Pancreas (tissue), 10 donors: ENCODE results near the gene CEP164. TPM values are rescaled to one million over a fixed set of nuclear protein-coding genes. Genes with fewer than 3 reads are reported as not detected.

Experiments used
- ATAC-seq, 4 donors: fragments of 200-7000 bp; cut with Tn5 transposase; one replicate each; pipeline versions ENCODE4 v1.8.0 to v1.9.1; 2020; ENCODE audit warnings: mild to moderate bottlenecking in 4 of 4, moderate library complexity in 4 of 4
- DNase-seq, 6 donors: peaks; one replicate each; pipeline ENCODE4 v3.0.0-alpha.2; 2020
- FAIRE-seq: peaks from 2 replicates; lab custom pipeline; 2012; peaks lifted over from hg19 to GRCh38; lab: Jason Lieb, UNC
- H3K27ac ChIP-seq, 4 donors: fragments of 200-600 bp; sonication (generic); 1 replicate in 3 of 4; 2 replicates in 1 of 4; pipeline versions ENCODE4 v1.5.0 to v1.8.0; 2020
- H3K27me3 ChIP-seq, 4 donors: fragments of 200-600 bp; one replicate each; pipeline ENCODE4 v1.8.0; 2021
- H3K36me3 ChIP-seq, 3 donors: fragments of 200-600 bp; sonication (generic) in 1 of 3; one replicate each; pipeline versions ENCODE4 v1.5.0 to v1.8.0; 2020 to 2021
- H3K4me1 ChIP-seq, 3 donors: fragments of 200-600 bp; one replicate each; pipeline ENCODE4 v1.8.0; 2021
- H3K4me3 ChIP-seq, 4 donors: fragments of 200-600 bp; sonication (generic) in 2 of 4; one replicate each; pipeline versions ENCODE4 v1.5.0 to v1.8.0; 2020 to 2021
- H3K9me3 ChIP-seq, 4 donors: fragments of 200-600 bp; one replicate each; pipeline ENCODE4 v1.8.0; 2021
- CTCF ChIP-seq, 4 donors: fragments of 200-600 bp; sonication (generic) in 3 of 4; IDR thresholded peaks; one replicate each; pipeline versions ENCODE4 v1.5.0 to v1.8.0; 2021; ENCODE audit warnings: antibody characterized with exemption in 4 of 4
- WGBS, 2 donors: extraction: QIAGEN DNeasy Blood & Tissue Kit; methylation state at CpG; one replicate each; pipeline ENCODE4 v1.1.7; 2013; 5-methylcytosine and 5-hydroxymethylcytosine counted together
- intact Hi-C, 3 donors: fragments of 100-400 bp; cut with DNase I; formaldehyde crosslinking; loops; one replicate each; pipeline versions ENCODE4 v1.11.1 to v1.14.2; 2022
- polyA plus RNA-seq, 2 donors: library from polyadenylated mRNA; stranded (reverse); fragments of 200-250 nt; gene quantifications; one replicate each; pipeline ENCODE4 v1.2.3, GENCODE V29; 2013
- total RNA-seq, 6 donors: library from RNA; stranded (reverse); fragmentation: NEBNext Ultra II Directional in 4 of 6; extraction: Animal tissue kit (Norgen Biotek cat#: 25700) in 4 of 6; gene quantifications; one replicate each; pipeline versions ENCODE4 v1.2.1 to v1.2.4, GENCODE V29; 2021 to 2023
- donor health status: healthy with polysubstance abuse.
- donor health status: DM: no; HTN: no; CAD: no; lungs with moderate emphysema.
- donor health status: DM: no; HTN: no; CAD: no.
- donor health status: control.
- donor health status: control.
- donor health status: Bipolar disorder and iron deficiency.
- donor health status: DM: yes; HTN: yes; CAD: no.
- donor health status: DM: no; HTN: no; CAD: no.
- donor health status: DM: no; HTN: no; CAD: no.
- donor health status: DM: yes; HTN: yes; CAD: no.

Gene CEP164
- total and polyA plus RNA-seq, 8 donors: 12.9 to 56.3 (median 26.0) TPM

GRCh38 chr11:117437041-117437790, 109.6 kb downstream of the CEP164 start:
- Histone ChIP-seq H3K27ac (no peak overlapping the region), H3K9me3 (no peaks in the 10 kb centered on the region), H3K4me3 (no peak overlapping the region), H3K27me3 (no peaks in the 10 kb centered on the region), H3K4me1 (no peaks in the 10 kb centered on the region), H3K36me3 (no peaks in the 10 kb centered on the region)
- TF ChIP-seq CTCF (IDR thresholded peaks at IDR 0.05): no peak
- DNase-seq (no peak), ATAC-seq (no peak), FAIRE-seq (no peak)
- WGBS, 2 donors: 80 to 88% methylated on average over 23 of the region's 23 CpGs
- intact Hi-C loops: no loop called here

GRCh38 chr11:117437791-117438130, 110.1 kb downstream of the CEP164 start:
- intact Hi-C loops: no loop called here
- WGBS, 2 donors: 86 to 90% methylated on average over 14 of the region's 14 CpGs
- TF ChIP-seq CTCF (IDR thresholded peaks at IDR 0.05): no peak
- no peak for FAIRE-seq
- no peak for DNase-seq
- H3K27me3 ChIP-seq: no peaks in the 10 kb centered on the region
- no peak overlapping the region for H3K4me3 ChIP-seq
- no peaks in the 10 kb centered on the region for H3K4me1 ChIP-seq
- H3K36me3 ChIP-seq: no peaks in the 10 kb centered on the region
- no peak for ATAC-seq
- no peaks in the 10 kb centered on the region for H3K9me3 ChIP-seq
- H3K27ac ChIP-seq: no peak overlapping the region

GRCh38 chr11:117438371-117439000, 110.8 kb downstream of the CEP164 start:
- H3K4me1 ChIP-seq: no peaks in the 10 kb centered on the region
- H3K4me3 ChIP-seq: no peak overlapping the region
- DNase-seq: no peak
- H3K27ac ChIP-seq: no peak overlapping the region
- no peak for FAIRE-seq
- no peaks in the 10 kb centered on the region for H3K36me3 ChIP-seq
- H3K9me3 ChIP-seq: no peaks in the 10 kb centered on the region
- intact Hi-C loops: no loop called here
- WGBS, 2 donors: 73 to 83% methylated on average over 17 of the region's 17 CpGs
- ATAC-seq: no peak
- TF ChIP-seq CTCF (IDR thresholded peaks at IDR 0.05): no peak
- no peaks in the 10 kb centered on the region for H3K27me3 ChIP-seq

GRCh38 chr11:117439256-117439655, 111.6 kb downstream of the CEP164 start:
- Histone ChIP-seq H3K4me1 (no peaks in the 10 kb centered on the region), H3K4me3 (no peak overlapping the region), H3K27ac (no peak overlapping the region), H3K9me3 (no peaks in the 10 kb centered on the region), H3K36me3 (no peaks in the 10 kb centered on the region), H3K27me3 (no peaks in the 10 kb centered on the region)
- DNase-seq (no peak), FAIRE-seq (no peak), ATAC-seq (no peak)
- no peak for TF ChIP-seq CTCF (IDR thresholded peaks at IDR 0.05)
- intact Hi-C loops: no loop called here
- 68 to 79% methylated on average over 13 of the region's 13 CpGs for WGBS, 2 donors

GRCh38 chr11:117440258-117440657, 112.6 kb downstream of the CEP164 start:
- no peak for ATAC-seq
- Histone ChIP-seq H3K27me3 (no peaks in the 10 kb centered on the region), H3K4me1 (no peaks in the 10 kb centered on the region), H3K36me3 (no peaks in the 10 kb centered on the region), H3K27ac (no peak overlapping the region), H3K4me3 (no peak overlapping the region), H3K9me3 (no peaks in the 10 kb centered on the region)
- 74 to 86% methylated on average over 8 of the region's 8 CpGs for WGBS, 2 donors
- no peak for FAIRE-seq
- TF ChIP-seq CTCF (IDR thresholded peaks at IDR 0.05): no peak
- DNase-seq: peak in 1 of 6 donors; percentile 10
- intact Hi-C loops: no loop called here
